ENCODE results near the gene TEX19. TPM values are rescaled to one million over a fixed set of nuclear protein-coding genes. Genes with fewer than 3 reads are reported as not detected.

The TEX19 gene
- total and polyA plus RNA-seq, 2 experiments from 2014 or later, result 0.10 to 0.66 TPM

DNA sequence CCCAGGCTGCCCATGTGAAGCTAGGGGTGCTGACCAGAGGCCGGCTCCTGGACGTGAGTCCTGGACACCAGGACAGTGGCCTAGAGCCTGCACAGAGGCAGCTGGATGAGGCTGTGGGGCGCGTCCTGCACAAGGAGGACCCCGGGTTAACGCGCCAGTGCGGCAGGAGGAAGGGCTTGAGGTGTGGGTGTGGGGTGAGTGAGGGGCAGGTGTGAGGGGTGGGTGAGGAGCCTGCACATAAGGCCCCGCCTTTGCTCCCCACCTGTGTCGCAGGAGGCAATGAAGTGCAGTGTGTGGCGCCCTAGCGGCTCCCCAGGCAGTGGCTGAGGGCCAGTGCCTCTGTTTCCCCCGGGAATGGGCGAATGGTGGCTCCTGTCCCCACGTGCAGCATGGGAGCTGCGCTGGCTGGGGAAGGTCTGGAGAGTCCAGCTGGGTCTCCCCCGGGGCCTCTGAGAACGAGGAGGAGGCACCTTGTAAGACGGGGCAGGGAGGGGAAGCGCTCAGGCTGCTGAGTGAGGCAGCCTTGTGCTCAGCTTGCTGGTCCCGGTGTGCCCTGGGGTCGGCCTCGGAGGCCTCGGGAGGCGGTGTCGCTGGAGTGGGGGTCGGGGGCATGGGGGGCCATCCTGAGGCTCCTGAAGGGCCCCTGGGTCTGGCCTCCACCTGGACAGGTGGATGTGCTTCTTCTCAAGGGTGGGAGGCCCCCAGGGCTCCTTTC lies 44.9 kb upstream of the TEX19 start:
- Histone ChIP-seq H3F3A (replicated peaks; ENCODE audit: low read depth) (peaks cover 8% of the 10 kb centered on the region), H2AFZ (no peak overlapping the region), H3K27me3 (ENCODE audit: insufficient read depth) (no peaks in the 10 kb centered on the region), H3K4me2 (no peak overlapping the region), H4K20me1 (replicated peaks; ENCODE audit: insufficient read depth) (no peaks in the 10 kb centered on the region), H3K9me2 (ENCODE audit: insufficient read depth) (no peaks in the 10 kb centered on the region), H3K4me3 (no peak overlapping the region), H3K36me3 (ENCODE audit: insufficient read depth) (no peaks in the 10 kb centered on the region), H3K4me1 (ENCODE audit: insufficient read depth) (no peaks in the 10 kb centered on the region), H3K27ac (ENCODE audit: low read depth) (no peak overlapping the region), H3K79me2 (replicated peaks; ENCODE audit: insufficient read depth) (no peaks in the 10 kb centered on the region)
- TF ChIP-seq ZNF331 (CRISPR knock-in tag; IDR thresholded peaks at IDR 0.05; ENCODE audit: low read depth) (no peak), JUNB (IDR thresholded peaks at IDR 0.05; ENCODE audit: unreplicated experiment) (no peak), NANOG (IDR thresholded peaks at IDR 0.05; ENCODE audit: borderline replicate concordance) (no peak), ZNF114 (CRISPR knock-in tag; IDR thresholded peaks at IDR 0.05) (no peak), EZH2 (IDR thresholded peaks at IDR 0.05; ENCODE audit: low read depth, unreplicated experiment) (no peak), CREB1 (CRISPR knock-in tag; IDR thresholded peaks at IDR 0.05; ENCODE audit: low read depth) (no peak), POLR2AphosphoS5 (IDR thresholded peaks at IDR 0.05; ENCODE audit: low read depth) (no peak), EZH2phosphoT487 (IDR thresholded peaks at IDR 0.05; ENCODE audit: unreplicated experiment) (no peak), STAT1 (IDR thresholded peaks at IDR 0.05; ENCODE audit: unreplicated experiment) (no peak)
- TF ChIP-seq, protein P1, sequence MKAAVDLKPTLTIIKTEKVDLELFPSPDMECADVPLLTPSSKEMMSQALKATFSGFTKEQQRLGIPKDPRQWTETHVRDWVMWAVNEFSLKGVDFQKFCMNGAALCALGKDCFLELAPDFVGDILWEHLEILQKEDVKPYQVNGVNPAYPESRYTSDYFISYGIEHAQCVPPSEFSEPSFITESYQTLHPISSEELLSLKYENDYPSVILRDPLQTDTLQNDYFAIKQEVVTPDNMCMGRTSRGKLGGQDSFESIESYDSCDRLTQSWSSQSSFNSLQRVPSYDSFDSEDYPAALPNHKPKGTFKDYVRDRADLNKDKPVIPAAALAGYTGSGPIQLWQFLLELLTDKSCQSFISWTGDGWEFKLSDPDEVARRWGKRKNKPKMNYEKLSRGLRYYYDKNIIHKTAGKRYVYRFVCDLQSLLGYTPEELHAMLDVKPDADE (IDR thresholded peaks at IDR 0.05), result no peak
- TF ChIP-seq, protein P2, sequence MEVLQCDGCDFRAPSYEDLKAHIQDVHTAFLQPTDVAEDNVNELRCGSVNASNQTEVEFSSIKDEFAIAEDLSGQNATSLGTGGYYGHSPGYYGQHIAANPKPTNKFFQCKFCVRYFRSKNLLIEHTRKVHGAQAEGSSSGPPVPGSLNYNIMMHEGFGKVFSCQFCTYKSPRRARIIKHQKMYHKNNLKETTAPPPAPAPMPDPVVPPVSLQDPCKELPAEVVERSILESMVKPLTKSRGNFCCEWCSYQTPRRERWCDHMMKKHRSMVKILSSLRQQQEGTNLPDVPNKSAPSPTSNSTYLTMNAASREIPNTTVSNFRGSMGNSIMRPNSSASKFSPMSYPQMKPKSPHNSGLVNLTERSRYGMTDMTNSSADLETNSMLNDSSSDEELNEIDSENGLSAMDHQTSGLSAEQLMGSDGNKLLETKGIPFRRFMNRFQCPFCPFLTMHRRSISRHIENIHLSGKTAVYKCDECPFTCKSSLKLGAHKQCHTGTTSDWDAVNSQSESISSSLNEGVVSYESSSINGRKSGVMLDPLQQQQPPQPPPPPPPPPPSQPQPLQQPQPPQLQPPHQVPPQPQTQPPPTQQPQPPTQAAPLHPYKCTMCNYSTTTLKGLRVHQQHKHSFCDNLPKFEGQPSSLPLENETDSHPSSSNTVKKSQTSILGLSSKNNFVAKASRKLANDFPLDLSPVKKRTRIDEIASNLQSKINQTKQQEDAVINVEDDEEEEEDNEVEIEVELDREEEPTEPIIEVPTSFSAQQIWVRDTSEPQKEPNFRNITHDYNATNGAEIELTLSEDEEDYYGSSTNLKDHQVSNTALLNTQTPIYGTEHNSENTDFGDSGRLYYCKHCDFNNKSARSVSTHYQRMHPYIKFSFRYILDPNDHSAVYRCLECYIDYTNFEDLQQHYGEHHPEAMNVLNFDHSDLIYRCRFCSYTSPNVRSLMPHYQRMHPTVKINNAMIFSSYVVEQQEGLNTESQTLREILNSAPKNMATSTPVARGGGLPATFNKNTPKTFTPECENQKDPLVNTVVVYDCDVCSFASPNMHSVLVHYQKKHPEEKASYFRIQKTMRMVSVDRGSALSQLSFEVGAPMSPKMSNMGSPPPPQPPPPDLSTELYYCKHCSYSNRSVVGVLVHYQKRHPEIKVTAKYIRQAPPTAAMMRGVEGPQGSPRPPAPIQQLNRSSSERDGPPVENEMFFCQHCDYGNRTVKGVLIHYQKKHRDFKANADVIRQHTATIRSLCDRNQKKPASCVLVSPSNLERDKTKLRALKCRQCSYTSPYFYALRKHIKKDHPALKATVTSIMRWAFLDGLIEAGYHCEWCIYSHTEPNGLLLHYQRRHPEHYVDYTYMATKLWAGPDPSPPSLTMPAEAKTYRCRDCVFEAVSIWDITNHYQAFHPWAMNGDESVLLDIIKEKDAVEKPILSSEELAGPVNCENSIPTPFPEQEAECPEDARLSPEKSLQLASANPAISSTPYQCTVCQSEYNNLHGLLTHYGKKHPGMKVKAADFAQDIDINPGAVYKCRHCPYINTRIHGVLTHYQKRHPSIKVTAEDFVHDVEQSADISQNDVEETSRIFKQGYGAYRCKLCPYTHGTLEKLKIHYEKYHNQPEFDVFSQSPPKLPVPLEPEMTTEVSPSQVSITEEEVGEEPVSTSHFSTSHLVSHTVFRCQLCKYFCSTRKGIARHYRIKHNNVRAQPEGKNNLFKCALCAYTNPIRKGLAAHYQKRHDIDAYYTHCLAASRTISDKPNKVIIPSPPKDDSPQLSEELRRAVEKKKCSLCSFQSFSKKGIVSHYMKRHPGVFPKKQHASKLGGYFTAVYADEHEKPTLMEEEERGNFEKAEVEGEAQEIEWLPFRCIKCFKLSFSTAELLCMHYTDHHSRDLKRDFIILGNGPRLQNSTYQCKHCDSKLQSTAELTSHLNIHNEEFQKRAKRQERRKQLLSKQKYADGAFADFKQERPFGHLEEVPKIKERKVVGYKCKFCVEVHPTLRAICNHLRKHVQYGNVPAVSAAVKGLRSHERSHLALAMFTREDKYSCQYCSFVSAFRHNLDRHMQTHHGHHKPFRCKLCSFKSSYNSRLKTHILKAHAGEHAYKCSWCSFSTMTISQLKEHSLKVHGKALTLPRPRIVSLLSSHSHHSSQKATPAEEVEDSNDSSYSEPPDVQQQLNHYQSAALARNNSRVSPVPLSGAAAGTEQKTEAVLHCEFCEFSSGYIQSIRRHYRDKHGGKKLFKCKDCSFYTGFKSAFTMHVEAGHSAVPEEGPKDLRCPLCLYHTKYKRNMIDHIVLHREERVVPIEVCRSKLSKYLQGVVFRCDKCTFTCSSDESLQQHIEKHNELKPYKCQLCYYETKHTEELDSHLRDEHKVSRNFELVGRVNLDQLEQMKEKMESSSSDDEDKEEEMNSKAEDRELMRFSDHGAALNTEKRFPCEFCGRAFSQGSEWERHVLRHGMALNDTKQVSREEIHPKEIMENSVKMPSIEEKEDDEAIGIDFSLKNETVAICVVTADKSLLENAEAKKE (CRISPR knock-in tag; IDR thresholded peaks at IDR 0.05), result no peak
- TF ChIP-seq, protein P3, sequence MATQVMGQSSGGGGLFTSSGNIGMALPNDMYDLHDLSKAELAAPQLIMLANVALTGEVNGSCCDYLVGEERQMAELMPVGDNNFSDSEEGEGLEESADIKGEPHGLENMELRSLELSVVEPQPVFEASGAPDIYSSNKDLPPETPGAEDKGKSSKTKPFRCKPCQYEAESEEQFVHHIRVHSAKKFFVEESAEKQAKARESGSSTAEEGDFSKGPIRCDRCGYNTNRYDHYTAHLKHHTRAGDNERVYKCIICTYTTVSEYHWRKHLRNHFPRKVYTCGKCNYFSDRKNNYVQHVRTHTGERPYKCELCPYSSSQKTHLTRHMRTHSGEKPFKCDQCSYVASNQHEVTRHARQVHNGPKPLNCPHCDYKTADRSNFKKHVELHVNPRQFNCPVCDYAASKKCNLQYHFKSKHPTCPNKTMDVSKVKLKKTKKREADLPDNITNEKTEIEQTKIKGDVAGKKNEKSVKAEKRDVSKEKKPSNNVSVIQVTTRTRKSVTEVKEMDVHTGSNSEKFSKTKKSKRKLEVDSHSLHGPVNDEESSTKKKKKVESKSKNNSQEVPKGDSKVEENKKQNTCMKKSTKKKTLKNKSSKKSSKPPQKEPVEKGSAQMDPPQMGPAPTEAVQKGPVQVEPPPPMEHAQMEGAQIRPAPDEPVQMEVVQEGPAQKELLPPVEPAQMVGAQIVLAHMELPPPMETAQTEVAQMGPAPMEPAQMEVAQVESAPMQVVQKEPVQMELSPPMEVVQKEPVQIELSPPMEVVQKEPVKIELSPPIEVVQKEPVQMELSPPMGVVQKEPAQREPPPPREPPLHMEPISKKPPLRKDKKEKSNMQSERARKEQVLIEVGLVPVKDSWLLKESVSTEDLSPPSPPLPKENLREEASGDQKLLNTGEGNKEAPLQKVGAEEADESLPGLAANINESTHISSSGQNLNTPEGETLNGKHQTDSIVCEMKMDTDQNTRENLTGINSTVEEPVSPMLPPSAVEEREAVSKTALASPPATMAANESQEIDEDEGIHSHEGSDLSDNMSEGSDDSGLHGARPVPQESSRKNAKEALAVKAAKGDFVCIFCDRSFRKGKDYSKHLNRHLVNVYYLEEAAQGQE (IDR thresholded peaks at IDR 0.05; ENCODE audit: unreplicated experiment), result no peak
- TF ChIP-seq, protein P4, sequence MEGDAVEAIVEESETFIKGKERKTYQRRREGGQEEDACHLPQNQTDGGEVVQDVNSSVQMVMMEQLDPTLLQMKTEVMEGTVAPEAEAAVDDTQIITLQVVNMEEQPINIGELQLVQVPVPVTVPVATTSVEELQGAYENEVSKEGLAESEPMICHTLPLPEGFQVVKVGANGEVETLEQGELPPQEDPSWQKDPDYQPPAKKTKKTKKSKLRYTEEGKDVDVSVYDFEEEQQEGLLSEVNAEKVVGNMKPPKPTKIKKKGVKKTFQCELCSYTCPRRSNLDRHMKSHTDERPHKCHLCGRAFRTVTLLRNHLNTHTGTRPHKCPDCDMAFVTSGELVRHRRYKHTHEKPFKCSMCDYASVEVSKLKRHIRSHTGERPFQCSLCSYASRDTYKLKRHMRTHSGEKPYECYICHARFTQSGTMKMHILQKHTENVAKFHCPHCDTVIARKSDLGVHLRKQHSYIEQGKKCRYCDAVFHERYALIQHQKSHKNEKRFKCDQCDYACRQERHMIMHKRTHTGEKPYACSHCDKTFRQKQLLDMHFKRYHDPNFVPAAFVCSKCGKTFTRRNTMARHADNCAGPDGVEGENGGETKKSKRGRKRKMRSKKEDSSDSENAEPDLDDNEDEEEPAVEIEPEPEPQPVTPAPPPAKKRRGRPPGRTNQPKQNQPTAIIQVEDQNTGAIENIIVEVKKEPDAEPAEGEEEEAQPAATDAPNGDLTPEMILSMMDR (conservative IDR thresholded peaks at IDR 0.05; ENCODE audit: low read depth in 2 of 2), result no peak
- Mint-ChIP-seq H3K36me3 (ENCODE audit: low read depth) (no peaks in the 10 kb centered on the region), H3K4me3 (no peak overlapping the region), H3K9me3 (no peaks in the 10 kb centered on the region), H3K27me3 (ENCODE audit: insufficient read depth, low read depth, poor library complexity) (peaks cover 12% of the 10 kb centered on the region), H3K27ac (no peak overlapping the region), H3K4me1 (peaks cover 6% of the 10 kb centered on the region; the same call in 1 of the 3 replicates)
- DNase-seq (ENCODE audit: low spot score) (no peak), ATAC-seq (no peak)

Data from GM23338 (cell line).